H4 (cell line): Measurements from ENCODE around the gene KLHL34. TPM values are rescaled to one million over a fixed set of nuclear protein-coding genes. Genes with fewer than 3 reads are reported as not detected.

ENCODE experiments used
- DNase-seq: peaks from one replicate; pipeline ENCODE4 v3.0.0-alpha.2; 2015; ENCODE audit warnings: low spot score
- total RNA-seq: library from RNA; depleted of rRNA; stranded (reverse); fragments of >200 nt; shearing (Covaris generic); gene quantifications from 2 replicates; pipeline ENCODE4 v1.2.3, GENCODE V29; 2014; rRNA removed

Gene KLHL34
- total RNA-seq, 1 experiment from 2014 or later: not detected

GRCh38 chrX:21656587-21657317 lies 1.4 kb downstream of the KLHL34 start:
- no peak for DNase-seq

GRCh38 chrX:21655901-21656586 lies 2.1 kb downstream of the KLHL34 start:
- DNase-seq: no peak

GRCh38 chrX:21645886-21646285 lies 12.2 kb downstream of the KLHL34 start:
- no peak for DNase-seq

DNA sequence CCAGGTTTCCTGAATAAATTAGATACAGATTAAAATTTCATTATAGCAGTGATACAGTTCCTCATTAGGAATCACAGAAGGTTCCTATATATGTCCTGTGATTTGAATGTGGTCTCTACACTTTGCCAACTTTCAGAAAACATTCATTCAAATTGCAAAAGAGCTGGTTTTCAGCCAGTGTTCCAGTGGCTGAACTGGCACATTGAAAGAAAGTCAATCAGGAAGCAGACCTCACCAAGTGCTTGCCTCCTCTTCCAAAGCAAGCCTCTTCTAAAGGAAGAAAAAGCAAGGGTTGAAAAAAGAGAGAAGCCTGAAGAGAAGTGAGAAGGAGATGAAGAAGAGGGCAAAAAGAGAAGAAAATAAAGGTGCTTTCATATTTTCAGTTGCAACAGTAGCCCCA lies 12.7 kb downstream of the KLHL34 start:
- no peak for DNase-seq

GRCh38 chrX:21639775-21640174 lies 18.4 kb downstream of the KLHL34 start:
- DNase-seq: no peak

GRCh38 chrX:21638311-21638710 lies 19.8 kb downstream of the KLHL34 start:
- no peak for DNase-seq

- DNase-seq: no peak
Observed at GRCh38 chrX:21632027-21632426, 26.1 kb downstream of the KLHL34 start.

DNA sequence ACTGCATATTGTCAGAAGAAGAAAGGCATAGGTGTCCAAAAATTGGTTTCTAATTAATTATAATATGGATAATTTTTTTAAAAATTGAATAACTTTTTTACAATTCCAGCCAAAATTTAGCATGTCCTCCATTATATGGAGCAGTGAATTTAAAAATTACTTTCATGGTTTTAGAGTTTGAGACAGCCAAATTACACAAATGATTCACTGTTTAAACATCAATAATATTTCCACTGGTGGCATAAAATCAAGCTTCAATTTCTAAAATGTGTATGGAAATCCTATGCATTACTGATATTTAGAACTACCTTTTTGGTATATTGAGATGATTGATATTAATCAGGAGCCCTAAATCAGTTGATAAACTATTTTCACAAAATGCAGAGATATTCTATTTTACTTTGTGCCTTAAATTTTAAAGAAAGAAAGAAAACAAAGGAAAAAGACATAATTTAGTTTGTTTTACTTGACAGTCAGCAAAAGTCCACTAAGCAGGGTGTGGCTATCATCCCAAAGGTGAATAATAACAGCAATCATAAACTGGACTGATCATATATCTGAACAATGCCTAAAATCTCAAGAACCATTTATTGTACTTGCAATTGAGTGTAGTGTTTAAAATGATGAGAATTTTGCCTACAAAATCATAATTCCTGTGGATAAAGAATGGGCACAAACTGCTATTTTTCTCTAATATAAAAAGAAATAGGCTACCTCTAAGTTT lies 34.2 kb downstream of the KLHL34 start:
- DNase-seq: no peak

GRCh38 chrX:21620234-21620633 lies 37.9 kb downstream of the KLHL34 start:
- no peak for DNase-seq

- DNase-seq: no peak
Observed at GRCh38 chrX:21616386-21616785, 41.7 kb downstream of the KLHL34 start.

GRCh38 chrX:21612154-21612553 lies 46.0 kb downstream of the KLHL34 start:
- DNase-seq: no peak

DNA sequence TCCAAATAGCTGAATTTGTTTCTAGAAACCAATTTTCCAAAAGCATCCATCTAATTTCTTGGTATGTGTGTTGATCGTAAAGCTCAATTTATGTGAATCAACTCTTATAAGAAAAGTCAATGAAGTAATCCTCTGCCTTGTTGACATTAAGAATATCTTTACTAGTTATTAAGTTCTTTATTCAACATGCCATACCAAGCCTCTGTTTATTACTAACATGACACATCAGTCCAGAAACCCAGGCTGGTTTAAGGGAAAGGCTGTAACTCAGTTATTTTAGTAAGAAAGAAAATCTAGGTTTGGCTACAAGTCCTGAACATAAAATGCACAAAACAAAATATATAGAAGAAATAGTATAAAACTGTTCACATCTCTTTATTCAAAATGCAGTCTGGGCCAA lies 48.0 kb downstream of the KLHL34 start:
- no peak for DNase-seq

DNA sequence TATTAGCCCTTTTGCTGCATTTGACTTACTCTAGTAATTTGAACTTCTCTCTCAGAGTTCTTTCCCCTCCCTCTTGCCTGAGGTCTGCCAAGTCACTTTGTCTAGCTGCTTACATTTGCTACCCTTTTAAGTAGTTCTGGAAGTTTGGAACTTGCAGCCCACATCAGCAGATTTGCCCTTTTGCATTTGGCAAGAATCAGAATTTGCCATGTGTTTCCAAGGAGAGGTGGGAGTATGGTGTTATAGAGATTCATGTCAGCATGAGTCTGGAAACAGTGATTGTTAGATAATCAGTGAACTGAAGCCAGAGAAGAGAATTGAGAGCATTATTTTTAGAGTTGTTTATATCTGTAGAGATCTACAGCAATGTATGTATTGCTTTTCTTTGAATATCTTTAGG lies 52.1 kb downstream of the KLHL34 start:
- DNase-seq: no peak

Other genes with a start within 250 kb of the KLHL34 start
- 2.0 and 2.1 TPM in 2 replicates for gene SMPX, start 99.8 kb upstream of the KLHL34 start, total RNA-seq
- gene MBTPS2, start 181.3 kb upstream of the KLHL34 start, total RNA-seq: 7.6 and 7.8 TPM in 2 replicates
- gene YY2, start 197.7 kb upstream of the KLHL34 start, total RNA-seq: 2.1 and 2.4 TPM in 2 replicates